Esophagus (tissue), 2 donors: Measurements from ENCODE around the gene TMEM220. TPM values are rescaled to one million over a fixed set of nuclear protein-coding genes. Genes with fewer than 3 reads are reported as not detected.

Source experiments
- H3K27ac ChIP-seq, 2 donors: one replicate each; pipeline ENCODE4 v1.5.1; 2013; ENCODE audit warnings: low read depth in 2 of 2, mild to moderate bottlenecking in 2 of 2, inconsistent platforms in 1 of 2, low read length in 1 of 2, moderate library complexity in 1 of 2
- H3K27me3 ChIP-seq, 2 donors: one replicate each; pipeline ENCODE4 v1.6.1; 2013; ENCODE audit warnings: low read length in 2 of 2, control low read depth in 1 of 2, mild to moderate bottlenecking in 1 of 2; ENCODE audit not compliant: insufficient read depth in 2 of 2, control insufficient read depth in 1 of 2
- H3K36me3 ChIP-seq, 2 donors: one replicate each; pipeline ENCODE4 v1.6.1; 2013; ENCODE audit warnings: low read length in 1 of 2; ENCODE audit not compliant: control insufficient read depth in 2 of 2, insufficient read depth in 2 of 2
- H3K4me1 ChIP-seq, 2 donors: one replicate each; pipeline ENCODE4 v1.6.1; 2013; ENCODE audit warnings: low read length in 1 of 2; ENCODE audit not compliant: control insufficient read depth in 2 of 2, insufficient read depth in 2 of 2
- H3K4me3 ChIP-seq, 2 donors: one replicate each; pipeline ENCODE4 v1.5.1; 2013; ENCODE audit warnings: low read length in 2 of 2, mild to moderate bottlenecking in 2 of 2, low read depth in 1 of 2, moderate library complexity in 1 of 2
- H3K9me3 ChIP-seq, 2 donors: one replicate each; pipeline ENCODE4 v1.6.1; 2013; ENCODE audit warnings: mild to moderate bottlenecking in 2 of 2, low read depth in 1 of 2, low read length in 1 of 2, moderate library complexity in 1 of 2; ENCODE audit not compliant: control insufficient read depth in 2 of 2, insufficient read depth in 1 of 2
- WGBS, 2 donors: extraction: QIAGEN DNeasy Blood & Tissue Kit; methylation state at CpG; one replicate each; pipeline ENCODE4 v1.1.7; 2013; 5-methylcytosine and 5-hydroxymethylcytosine counted together
- polyA plus RNA-seq, 2 donors: library from polyadenylated mRNA; stranded (reverse); fragments of 200-250 nt; gene quantifications; one replicate each; pipeline ENCODE4 v1.2.3, GENCODE V29; 2013
- donor health status: healthy with polysubstance abuse.
- donor health status: Bipolar disorder and iron deficiency.

Gene TMEM220
- polyA plus RNA-seq, 2 donors = 6.3 to 6.9 TPM

GRCh38 chr17:10756185-10756584 lies 26.4 kb upstream of the TMEM220 start:
- Histone ChIP-seq H3K27ac (no peak overlapping the region), H3K9me3 (no peaks in the 10 kb centered on the region), H3K4me3 (no peak overlapping the region), H3K27me3 (no peaks in the 10 kb centered on the region), H3K36me3 (no peaks in the 10 kb centered on the region), H3K4me1 (no peaks in the 10 kb centered on the region)
- WGBS, 2 donors = 69 to 78% methylated on average over 1 of the region's 1 CpG

GRCh38 chr17:10755592-10756127 lies 25.8 kb upstream of the TMEM220 start:
- Histone ChIP-seq H3K4me3 (no peak overlapping the region), H3K36me3 (no peaks in the 10 kb centered on the region), H3K9me3 (no peaks in the 10 kb centered on the region), H3K4me1 (no peaks in the 10 kb centered on the region), H3K27ac (no peak overlapping the region), H3K27me3 (no peaks in the 10 kb centered on the region)
- 85 to 95% methylated on average over 3 of the region's 3 CpGs for WGBS, 2 donors

DNA sequence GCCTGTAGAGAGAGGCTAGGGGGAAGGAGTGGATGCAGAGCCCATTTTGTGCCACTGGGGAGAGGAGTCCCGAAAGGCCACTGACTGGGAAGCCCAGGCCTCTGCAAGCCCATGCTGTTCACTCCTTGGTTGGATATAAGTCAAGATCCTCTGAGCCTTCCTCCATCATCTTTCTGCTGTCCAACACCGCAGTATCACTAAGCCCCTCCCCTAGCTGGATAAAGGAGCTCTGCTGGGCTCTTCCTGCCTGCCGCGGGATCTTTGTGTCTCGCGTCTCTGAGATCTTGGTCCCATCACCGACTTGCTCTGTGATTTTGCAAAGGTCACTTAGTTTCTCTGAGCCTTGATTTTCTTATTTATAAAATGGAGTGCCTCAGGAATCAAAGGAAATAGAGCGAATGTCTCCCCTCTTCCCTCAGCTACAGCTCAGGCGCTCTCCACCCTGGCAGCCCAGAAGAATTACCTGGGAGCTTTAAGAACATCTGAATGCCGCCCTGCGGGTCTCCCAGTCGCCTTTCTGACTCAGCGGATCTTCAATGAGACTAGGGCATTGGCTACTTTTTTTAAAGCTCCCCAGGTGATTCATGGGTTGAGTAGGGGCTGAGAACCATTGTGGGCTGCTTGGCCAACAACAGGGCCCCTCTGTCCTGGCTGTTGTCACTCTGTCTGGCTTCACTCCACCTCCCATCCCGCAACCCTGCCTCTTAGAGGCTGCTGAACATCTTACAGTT lies 25.2 kb upstream of the TMEM220 start:
- Histone ChIP-seq H3K4me1 (no peaks in the 10 kb centered on the region), H3K27ac (no peak overlapping the region), H3K36me3 (no peaks in the 10 kb centered on the region), H3K9me3 (no peaks in the 10 kb centered on the region), H3K4me3 (no peak overlapping the region), H3K27me3 (no peaks in the 10 kb centered on the region)
- WGBS, 2 donors = 52 to 53% methylated on average over 14 of the region's 14 CpGs

- 32 to 50% methylated on average over 2 of the region's 2 CpGs for WGBS, 2 donors
- H3K27me3 ChIP-seq = no peaks in the 10 kb centered on the region
- no peak overlapping the region for H3K27ac ChIP-seq
Observed at GRCh38 chr17:10754109-10754508, 24.3 kb upstream of the TMEM220 start.

DNA sequence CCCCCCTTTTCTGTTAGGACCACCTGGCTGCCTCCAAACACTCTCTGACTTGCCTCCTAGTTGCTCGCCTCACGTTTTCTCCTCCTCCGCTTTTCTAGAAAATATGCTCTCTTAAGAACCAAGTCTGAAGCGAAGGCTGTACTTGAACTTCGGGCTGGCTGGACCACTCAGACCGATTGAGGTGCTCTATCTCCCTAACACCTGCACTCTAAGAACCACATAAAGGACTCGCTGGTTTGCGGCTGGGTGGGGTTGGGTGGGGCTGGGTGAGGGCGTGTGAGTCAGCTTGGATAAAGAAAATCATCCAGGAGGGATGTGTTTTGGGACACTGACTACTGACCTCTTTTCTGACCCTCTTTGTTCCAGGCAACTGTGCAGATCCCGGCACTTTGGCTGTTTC lies 22.9 kb upstream of the TMEM220 start:
- Histone ChIP-seq H3K4me3 (no peak overlapping the region), H3K27me3 (no peaks in the 10 kb centered on the region), H3K4me1 (no peaks in the 10 kb centered on the region), H3K27ac (no peak overlapping the region), H3K36me3 (no peaks in the 10 kb centered on the region), H3K9me3 (no peaks in the 10 kb centered on the region)
- 75 to 79% methylated on average over 10 of the region's 10 CpGs for WGBS, 2 donors

More at GRCh38 chr17:10754109-10754508, 24.3 kb upstream of the TMEM220 start:
- Histone ChIP-seq H3K9me3 (no peaks in the 10 kb centered on the region), H3K36me3 (no peaks in the 10 kb centered on the region), H3K4me1 (no peaks in the 10 kb centered on the region), H3K4me3 (no peak overlapping the region)

DNA sequence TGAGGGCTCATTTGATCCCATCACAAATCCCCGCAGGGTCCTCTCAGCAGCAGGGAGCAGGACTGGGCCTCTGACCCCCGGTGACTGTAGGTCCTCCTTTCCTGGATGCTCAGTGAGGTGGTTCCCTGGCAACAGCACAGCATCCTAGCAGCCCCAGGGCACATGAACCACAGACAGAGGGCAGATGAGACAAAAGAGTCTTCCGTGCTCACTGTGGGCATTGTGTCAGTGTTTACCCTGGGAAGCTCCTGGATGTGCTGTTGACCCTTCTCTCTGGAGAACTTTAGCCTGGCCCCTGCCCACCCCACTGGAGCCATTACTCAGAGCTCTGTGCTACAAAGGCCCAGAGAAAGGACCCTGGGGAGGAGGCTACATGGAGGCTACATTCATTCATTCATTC lies 21.7 kb upstream of the TMEM220 start:
- H3K9me3 ChIP-seq = no peaks in the 10 kb centered on the region
- H3K36me3 ChIP-seq = no peaks in the 10 kb centered on the region
- H3K27me3 ChIP-seq = no peaks in the 10 kb centered on the region
- H3K4me1 ChIP-seq = no peaks in the 10 kb centered on the region
- no peak overlapping the region for H3K4me3 ChIP-seq
- H3K27ac ChIP-seq = no peak overlapping the region
- WGBS, 2 donors = 78 to 93% methylated on average over 3 of the region's 3 CpGs

DNA sequence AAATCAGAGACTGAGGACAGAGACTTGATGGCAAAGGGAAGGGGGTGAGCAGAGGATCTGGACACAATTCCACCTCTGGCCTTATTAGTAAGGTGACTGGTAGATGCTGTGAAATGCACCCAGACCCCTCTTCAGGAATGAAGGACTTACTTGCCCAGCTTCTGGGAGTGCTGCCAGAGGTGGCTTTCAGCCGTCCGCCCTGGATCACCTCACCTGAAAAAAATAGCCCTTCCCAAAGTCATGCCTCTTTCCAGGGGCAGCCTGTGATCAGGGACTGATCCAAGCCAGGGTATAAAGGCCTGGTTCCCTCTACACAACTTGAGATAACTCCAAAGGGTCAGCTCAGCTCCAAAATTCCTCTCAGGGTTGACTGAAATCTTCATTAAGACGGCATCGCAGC lies 20.4 kb upstream of the TMEM220 start:
- no peaks in the 10 kb centered on the region for H3K9me3 ChIP-seq
- no peaks in the 10 kb centered on the region for H3K27me3 ChIP-seq
- 90% methylated on average over 4 of the region's 4 CpGs for WGBS, 2 donors
- no peak overlapping the region for H3K4me3 ChIP-seq
- no peaks in the 10 kb centered on the region for H3K4me1 ChIP-seq
- H3K27ac ChIP-seq = no peak overlapping the region
- no peaks in the 10 kb centered on the region for H3K36me3 ChIP-seq

GRCh38 chr17:10748531-10749181 lies 18.8 kb upstream of the TMEM220 start:
- no peaks in the 10 kb centered on the region for H3K36me3 ChIP-seq
- H3K9me3 ChIP-seq = no peaks in the 10 kb centered on the region
- H3K4me3 ChIP-seq = no peak overlapping the region
- WGBS, 2 donors = 51 to 52% methylated on average over 9 of the region's 9 CpGs
- no peaks in the 10 kb centered on the region for H3K4me1 ChIP-seq
- H3K27me3 ChIP-seq = no peaks in the 10 kb centered on the region
- H3K27ac ChIP-seq = no peak overlapping the region

GRCh38 chr17:10745231-10745630 lies 15.4 kb upstream of the TMEM220 start:
- Histone ChIP-seq H3K4me3 (no peak overlapping the region), H3K4me1 (no peaks in the 10 kb centered on the region), H3K27ac (no peak overlapping the region), H3K9me3 (no peaks in the 10 kb centered on the region), H3K36me3 (no peaks in the 10 kb centered on the region), H3K27me3 (no peaks in the 10 kb centered on the region)
- WGBS, 2 donors = 39 to 45% methylated on average over 6 of the region's 6 CpGs
